Urinary bladder (tissue), 4 donors: ENCODE results near the gene DDX25. TPM values are rescaled to one million over a fixed set of nuclear protein-coding genes. Genes with fewer than 3 reads are reported as not detected.
A peak's percentile ranks its signal among the peaks of the same experiment; 100 is the strongest.

ENCODE experiments used
- DNase-seq: peaks from one replicate; pipeline ENCODE4 v3.0.0-alpha.2; 2015; ENCODE audit errors: extremely low spot score
- H3K27ac ChIP-seq: one replicate; pipeline ENCODE4 v1.5.1; 2013; ENCODE audit warnings: low read depth, mild to moderate bottlenecking, moderate library complexity
- H3K36me3 ChIP-seq: one replicate; pipeline ENCODE4 v1.6.1; 2013; ENCODE audit warnings: mild to moderate bottlenecking, moderate library complexity; ENCODE audit not compliant: insufficient read depth
- H3K4me1 ChIP-seq: one replicate; pipeline ENCODE4 v1.6.1; 2013; ENCODE audit warnings: mild to moderate bottlenecking, moderate library complexity; ENCODE audit not compliant: insufficient read depth
- H3K4me3 ChIP-seq: one replicate; pipeline ENCODE4 v1.5.1; 2013; ENCODE audit warnings: low read depth, low read length
- WGBS: extraction: QIAGEN DNeasy Blood & Tissue Kit; methylation state at CpG from one replicate; pipeline ENCODE4 v1.1.7; 2013; 5-methylcytosine and 5-hydroxymethylcytosine counted together
- polyA plus RNA-seq: library from polyadenylated mRNA; stranded (reverse); fragments of 200-250 nt; gene quantifications from one replicate; pipeline ENCODE4 v1.2.3, GENCODE V29; 2013
- total RNA-seq: library from RNA; depleted of rRNA; stranded (reverse); fragments of >200 nt; gene quantifications from one replicate; pipeline ENCODE4 v1.2.3, GENCODE V29; 2014
- donor health status: healthy with polysubstance abuse.
- donor health status: healthy.

The DDX25 gene
- total and polyA plus RNA-seq, 2 donors: 0.19 to 0.32 TPM

- 75% methylated on average over 15 of the region's 15 CpGs for WGBS
- Histone ChIP-seq H3K36me3 (no peaks in the 10 kb centered on the region), H3K4me3 (no peak overlapping the region), H3K27ac (no peak overlapping the region), H3K4me1 (no peaks in the 10 kb centered on the region)
- DNase-seq: no peak
Observed at GRCh38 chr11:125945011-125945796, 40.9 kb downstream of the DDX25 start.

- Histone ChIP-seq H3K36me3 (no peaks in the 10 kb centered on the region), H3K4me1 (no peaks in the 10 kb centered on the region), H3K27ac (no peak within 1 kb of the TSS), H3K4me3 (no peak within 1 kb of the TSS)
- no peak for DNase-seq
- WGBS: 85% methylated on average over 8 of the region's 8 CpGs
Observed at GRCh38 chr11:125945797-125946520, 41.7 kb downstream of the DDX25 start, which contains the start of gene VSIG10L2. VSIG10L2 (plus strand) TSS chr11:125946044; CDS start chr11:125946056, 12 bp downstream.

- H3K36me3 ChIP-seq: no peaks in the 10 kb centered on the region
- 93% methylated on average over 14 of the region's 14 CpGs for WGBS
- H3K4me3 ChIP-seq: no peak overlapping the region
- no peaks in the 10 kb centered on the region for H3K4me1 ChIP-seq
- no peak for DNase-seq
- no peak overlapping the region for H3K27ac ChIP-seq
Observed at GRCh38 chr11:125946712-125947418, 42.6 kb downstream of the DDX25 start.

GRCh38 chr11:125947419-125948277 is 43.3 kb downstream of the DDX25 start:
- H3K27ac ChIP-seq: no peak overlapping the region
- 88% methylated on average over 24 of the region's 24 CpGs for WGBS
- H3K4me3 ChIP-seq: no peak overlapping the region
- no peak for DNase-seq
- no peaks in the 10 kb centered on the region for H3K36me3 ChIP-seq
- no peaks in the 10 kb centered on the region for H3K4me1 ChIP-seq

- Histone ChIP-seq H3K4me3 (no peak overlapping the region), H3K36me3 (no peaks in the 10 kb centered on the region), H3K4me1 (no peaks in the 10 kb centered on the region), H3K27ac (no peak overlapping the region)
- 89% methylated on average over 23 of the region's 23 CpGs for WGBS
- no peak for DNase-seq
Observed at GRCh38 chr11:125948278-125949051, 44.2 kb downstream of the DDX25 start.

- Histone ChIP-seq H3K27ac (no peak overlapping the region), H3K4me1 (no peaks in the 10 kb centered on the region), H3K36me3 (no peaks in the 10 kb centered on the region), H3K4me3 (no peak overlapping the region)
- WGBS: 95% methylated on average over 22 of the region's 22 CpGs
- DNase-seq: no peak
Observed at GRCh38 chr11:125949271-125950177, 45.2 kb downstream of the DDX25 start.

- no peak for DNase-seq
- 95% methylated on average over 11 of the region's 11 CpGs for WGBS
- no peaks in the 10 kb centered on the region for H3K4me1 ChIP-seq
- H3K27ac ChIP-seq: no peak overlapping the region
- no peaks in the 10 kb centered on the region for H3K36me3 ChIP-seq
- H3K4me3 ChIP-seq: no peak overlapping the region
Observed at GRCh38 chr11:125950178-125950490, 45.8 kb downstream of the DDX25 start.

- 60% methylated on average over 15 of the region's 15 CpGs for WGBS
Observed at GRCh38 chr11:125950696-125951651, 46.7 kb downstream of the DDX25 start.

GRCh38 chr11:125951731-125952130 is 47.4 kb downstream of the DDX25 start:
- Histone ChIP-seq H3K27ac (no peak overlapping the region), H3K36me3 (no peaks in the 10 kb centered on the region), H3K4me3 (no peak overlapping the region), H3K4me1 (no peaks in the 10 kb centered on the region)
- no peak for DNase-seq
- 64% methylated on average over 11 of the region's 11 CpGs for WGBS

More at GRCh38 chr11:125950696-125951651, 46.7 kb downstream of the DDX25 start:
- peak; percentile 56 for DNase-seq
- no peak overlapping the region for H3K4me3 ChIP-seq
- no peaks in the 10 kb centered on the region for H3K4me1 ChIP-seq
- no peak overlapping the region for H3K27ac ChIP-seq
- no peaks in the 10 kb centered on the region for H3K36me3 ChIP-seq

- Histone ChIP-seq H3K4me1 (no peaks in the 10 kb centered on the region), H3K27ac (no peak overlapping the region), H3K4me3 (no peak overlapping the region), H3K36me3 (no peaks in the 10 kb centered on the region)
- DNase-seq: no peak
- WGBS: 56% methylated on average over 2 of the region's 2 CpGs
Observed at GRCh38 chr11:125952559-125952958, 48.3 kb downstream of the DDX25 start.

GRCh38 chr11:125952973-125953372 is 48.7 kb downstream of the DDX25 start:
- Histone ChIP-seq H3K4me3 (no peak overlapping the region), H3K36me3 (no peaks in the 10 kb centered on the region), H3K4me1 (no peaks in the 10 kb centered on the region), H3K27ac (peak overlapping the region; percentile 53)
- 31% methylated on average over 7 of the region's 7 CpGs for WGBS
- DNase-seq: peak; percentile 79
